Measurements from ENCODE around the gene ZNF597.

The ZNF597 gene

DNA sequence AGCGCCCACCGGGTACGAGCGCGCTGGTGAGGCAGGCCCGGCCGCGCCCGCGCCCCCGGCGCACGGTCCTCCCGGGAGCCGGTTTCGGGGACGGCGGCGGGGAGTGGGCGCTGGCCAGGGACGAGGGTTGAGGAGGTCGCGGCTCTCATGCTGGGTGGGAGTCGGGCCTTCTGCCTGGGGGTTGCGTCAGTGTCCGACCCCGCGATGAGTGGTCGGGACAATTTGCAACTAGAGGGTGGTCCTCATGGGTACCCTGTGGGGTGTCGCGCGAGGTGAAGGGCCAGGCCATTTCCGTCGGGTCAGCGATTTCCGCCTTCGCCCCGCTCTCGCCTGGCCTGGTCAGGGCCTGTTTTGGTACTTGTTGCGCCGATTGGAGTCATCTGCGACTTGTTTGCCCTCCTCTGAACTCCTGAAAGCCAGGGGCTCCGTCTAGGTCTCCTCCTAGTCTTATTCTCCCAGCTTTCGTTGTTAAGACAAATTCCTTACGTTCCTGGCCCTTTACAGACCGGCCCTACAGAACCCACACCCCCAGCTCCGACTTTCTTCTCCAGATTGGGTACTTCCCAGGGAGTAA, 15.1 kb upstream of the ZNF597 start:
- TF ChIP-seq, protein P1, sequence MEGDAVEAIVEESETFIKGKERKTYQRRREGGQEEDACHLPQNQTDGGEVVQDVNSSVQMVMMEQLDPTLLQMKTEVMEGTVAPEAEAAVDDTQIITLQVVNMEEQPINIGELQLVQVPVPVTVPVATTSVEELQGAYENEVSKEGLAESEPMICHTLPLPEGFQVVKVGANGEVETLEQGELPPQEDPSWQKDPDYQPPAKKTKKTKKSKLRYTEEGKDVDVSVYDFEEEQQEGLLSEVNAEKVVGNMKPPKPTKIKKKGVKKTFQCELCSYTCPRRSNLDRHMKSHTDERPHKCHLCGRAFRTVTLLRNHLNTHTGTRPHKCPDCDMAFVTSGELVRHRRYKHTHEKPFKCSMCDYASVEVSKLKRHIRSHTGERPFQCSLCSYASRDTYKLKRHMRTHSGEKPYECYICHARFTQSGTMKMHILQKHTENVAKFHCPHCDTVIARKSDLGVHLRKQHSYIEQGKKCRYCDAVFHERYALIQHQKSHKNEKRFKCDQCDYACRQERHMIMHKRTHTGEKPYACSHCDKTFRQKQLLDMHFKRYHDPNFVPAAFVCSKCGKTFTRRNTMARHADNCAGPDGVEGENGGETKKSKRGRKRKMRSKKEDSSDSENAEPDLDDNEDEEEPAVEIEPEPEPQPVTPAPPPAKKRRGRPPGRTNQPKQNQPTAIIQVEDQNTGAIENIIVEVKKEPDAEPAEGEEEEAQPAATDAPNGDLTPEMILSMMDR (IDR thresholded peaks at IDR 0.05; ENCODE audit: low read depth, low read length): no peak
- DNase-seq (ENCODE audit: extremely low read depth, low read depth): no peak

DNA sequence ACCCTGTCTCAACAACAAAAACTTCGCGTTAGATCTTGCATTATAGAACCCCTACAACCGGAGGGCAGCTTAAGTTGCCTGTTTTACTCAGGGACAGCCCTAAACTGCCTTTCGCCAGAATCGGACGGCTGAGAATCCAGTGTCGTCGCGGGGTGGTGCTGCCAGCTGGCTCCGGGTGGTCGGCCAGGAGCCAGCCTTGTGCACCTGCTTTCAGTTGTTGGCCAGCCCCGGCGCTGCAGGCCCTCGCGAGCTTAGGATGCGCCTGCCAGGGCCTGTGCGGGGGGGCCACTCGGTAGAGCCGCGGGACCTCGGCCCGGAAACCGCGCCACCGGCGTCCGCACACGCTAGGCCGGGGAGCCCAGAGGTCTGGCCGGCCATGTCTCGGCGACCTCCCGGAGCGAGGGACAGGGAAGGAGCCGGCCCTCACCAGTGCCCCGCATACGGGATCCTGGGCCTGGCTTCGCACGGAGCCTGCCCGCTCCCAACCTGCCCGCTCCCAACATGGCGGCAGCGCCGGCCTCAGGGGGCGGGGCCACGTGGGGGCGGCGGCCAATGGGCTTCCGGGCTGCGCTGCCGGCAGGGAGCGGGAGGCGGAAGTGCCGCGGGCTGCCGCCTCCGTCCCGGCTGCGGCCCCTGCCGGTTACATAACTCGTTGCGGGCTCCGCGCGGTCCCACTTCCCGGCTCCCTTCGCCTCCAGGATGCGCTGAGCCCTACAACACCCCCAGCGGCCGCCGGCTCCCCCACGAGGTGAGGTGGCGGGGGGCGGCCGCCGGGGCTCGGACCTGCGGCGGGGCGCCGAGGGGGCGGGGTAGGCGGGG, 14.3 kb upstream of the ZNF597 start:
- TF ChIP-seq, protein P1 (IDR thresholded peaks at IDR 0.05; ENCODE audit: low read depth, low read length): peak; percentile 35
- peak; percentile 69 for DNase-seq (ENCODE audit: extremely low read depth, low read depth)

DNA sequence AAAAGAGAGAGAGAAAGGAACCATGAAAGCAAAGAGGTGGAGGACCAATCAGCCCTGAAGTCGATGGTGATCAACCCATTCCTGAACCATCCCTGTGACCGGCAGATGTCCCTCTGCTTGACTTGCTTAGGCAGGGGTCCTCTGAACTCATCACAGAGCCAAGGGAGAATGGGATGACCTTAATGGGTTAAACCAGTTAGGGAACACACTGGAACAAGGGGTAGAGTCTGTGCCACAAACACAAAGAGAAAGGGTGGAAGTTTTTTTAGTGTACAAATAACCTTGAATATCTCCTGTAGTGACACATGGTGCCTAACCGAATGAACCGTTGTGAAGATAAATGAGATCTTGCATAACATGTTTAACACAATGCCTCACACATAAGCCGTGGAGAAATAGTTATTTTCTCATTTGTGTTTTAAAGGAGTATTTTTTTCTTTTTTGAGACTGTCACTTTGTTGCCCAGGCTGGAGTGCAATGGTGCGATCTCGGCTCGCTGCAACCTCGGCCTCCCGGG, 11.4 kb upstream of the ZNF597 start:
- no peak for DNase-seq (ENCODE audit: extremely low read depth, low read depth)

DNA sequence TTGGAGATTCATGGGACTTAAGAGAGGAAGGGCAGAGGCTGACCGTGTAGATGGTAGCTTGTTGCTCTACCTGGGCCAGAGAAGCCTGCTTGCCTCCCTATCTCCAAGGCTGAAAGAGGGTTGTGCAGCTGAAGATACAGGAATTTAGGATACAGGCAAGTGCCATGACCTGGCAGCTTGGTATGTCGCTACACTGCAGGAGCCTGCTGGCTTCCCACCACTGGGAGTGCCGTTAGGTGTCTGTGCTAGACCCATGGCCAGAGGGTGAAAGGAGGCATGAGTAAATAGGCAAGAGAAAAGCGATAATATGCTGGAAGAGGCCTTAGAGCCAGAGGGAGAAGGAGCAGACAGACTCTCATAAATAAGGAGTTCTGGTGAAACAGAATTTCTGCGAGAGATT, 10.8 kb upstream of the ZNF597 start:
- TF ChIP-seq, protein P1 (IDR thresholded peaks at IDR 0.05; ENCODE audit: low read depth, low read length): no peak

More for the DNA sequence above, 11.4 kb upstream of the ZNF597 start:
- TF ChIP-seq, protein P1 (IDR thresholded peaks at IDR 0.05; ENCODE audit: low read depth, low read length): no peak

DNA sequence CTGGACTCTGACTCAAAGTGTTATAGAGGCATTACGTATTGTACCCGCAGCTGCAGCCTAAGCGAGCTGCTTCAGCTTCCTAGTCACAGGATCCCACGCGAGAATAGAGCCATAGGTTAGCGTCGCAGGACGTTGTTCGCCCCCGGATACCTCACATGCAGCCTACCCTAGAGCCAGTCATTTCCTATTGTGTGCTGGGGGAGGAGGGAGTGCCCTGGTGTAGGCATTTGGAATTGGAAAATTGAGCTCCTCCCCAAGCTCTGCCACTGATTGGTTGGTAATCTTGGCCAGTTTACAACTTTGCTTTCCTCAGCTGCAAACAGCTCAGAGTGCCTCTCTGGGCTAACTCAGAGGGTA, 706 bp upstream of the ZNF597 start:
- TF ChIP-seq, protein P1 (IDR thresholded peaks at IDR 0.05; ENCODE audit: low read depth, low read length): no peak
- DNase-seq (ENCODE audit: extremely low read depth, low read depth): peak; percentile 32

More for the DNA sequence above, 10.8 kb upstream of the ZNF597 start:
- DNase-seq (ENCODE audit: extremely low read depth, low read depth): no peak

DNA sequence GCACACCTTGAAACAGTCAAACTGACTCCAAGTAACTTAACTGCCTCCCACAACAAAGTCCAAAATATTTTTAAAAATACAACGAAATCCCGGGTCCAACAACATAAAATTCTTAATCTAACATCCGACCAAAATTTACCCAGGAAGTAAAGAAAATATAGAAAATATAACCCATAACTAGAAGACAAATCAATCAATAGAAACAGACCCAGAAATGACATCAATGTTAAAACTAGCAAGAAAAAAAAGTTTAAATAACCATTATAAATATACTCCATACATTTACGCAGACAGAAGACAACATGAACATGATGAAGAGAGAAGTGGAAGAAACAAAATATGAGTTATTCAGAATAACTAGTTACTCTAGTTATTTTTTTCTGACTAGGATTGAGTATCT, 3.7 kb downstream of the ZNF597 start:
- TF ChIP-seq, protein P1 (IDR thresholded peaks at IDR 0.05; ENCODE audit: low read depth, low read length): no peak
- no peak for DNase-seq (ENCODE audit: extremely low read depth, low read depth)

DNA sequence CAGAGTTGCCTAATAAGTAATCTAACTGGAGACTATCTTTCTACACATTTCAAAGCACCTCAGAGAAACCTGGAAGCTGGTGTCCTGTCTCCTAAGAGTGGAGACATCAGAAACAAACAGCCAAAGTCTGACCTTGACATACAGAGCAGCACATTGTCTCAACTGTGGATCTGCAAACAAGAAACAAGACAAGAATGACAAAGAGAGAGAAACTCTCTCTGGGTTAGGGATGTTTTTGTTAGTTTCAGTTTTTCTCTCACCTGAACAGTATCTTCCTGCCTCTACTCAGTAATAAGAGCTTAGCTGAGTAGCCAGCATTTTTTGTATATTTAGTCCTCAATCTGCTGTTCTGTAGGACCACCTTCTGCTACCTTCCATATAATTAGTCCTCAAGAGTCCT, 8.9 kb downstream of the ZNF597 start:
- TF ChIP-seq, protein P1 (IDR thresholded peaks at IDR 0.05; ENCODE audit: low read depth, low read length): no peak
- DNase-seq (ENCODE audit: extremely low read depth, low read depth): no peak

All from AG09319 (cell line).